Vagina (tissue), 2 donors: ENCODE results near the gene SLC34A1. TPM values are rescaled to one million over a fixed set of nuclear protein-coding genes. Genes with fewer than 3 reads are reported as not detected.

ENCODE experiments used
- DNase-seq, 2 donors: peaks; one replicate each; pipeline ENCODE4 v3.0.0-alpha.2; 2017; ENCODE audit errors: extremely low spot score in 2 of 2
- H3K27ac ChIP-seq: fragments of 200-600 bp; sonication (generic); one replicate; pipeline ENCODE4 v1.5.1; 2019
- H3K27me3 ChIP-seq: fragments of 200-600 bp; sonication (generic); one replicate; pipeline ENCODE4 v1.5.1; 2019
- H3K36me3 ChIP-seq, 2 donors: fragments of 200-600 bp; sonication (generic); one replicate each; pipeline ENCODE4 v1.5.1; 2017 to 2019
- H3K4me1 ChIP-seq: fragments of 200-600 bp; sonication (generic); one replicate; pipeline ENCODE4 v1.5.1; 2019
- H3K4me3 ChIP-seq, 2 donors: fragments of 200-600 bp; sonication (generic); 1 replicate in 1 of 2; 2 replicates in 1 of 2; pipeline ENCODE4 v1.5.1; 2016 to 2019
- H3K9me3 ChIP-seq: fragments of 200-600 bp; sonication (generic); one replicate; pipeline ENCODE4 v1.5.1; 2019
- CTCF ChIP-seq, 3 experiments: fragments of 450-650 bp in 2 of 3; fragments of 200-600 bp in 1 of 3; sonication (generic) in 1 of 3; IDR thresholded peaks; one replicate each; pipeline ENCODE4 v1.5.1; 2017 to 2019; ENCODE audit warnings: antibody characterized with exemption in 3 of 3, mild to moderate bottlenecking in 2 of 3, moderate library complexity in 2 of 3
- POLR2A ChIP-seq, 2 donors: fragments of 450-650 bp; IDR thresholded peaks; one replicate each; pipeline ENCODE4 v1.6.1; 2017; ENCODE audit warnings: antibody characterized with exemption in 2 of 2, mild to moderate bottlenecking in 2 of 2, moderate library complexity in 2 of 2
- POLR2AphosphoS5 ChIP-seq, 2 donors: sonication (generic); formaldehyde crosslinking; IDR thresholded peaks; one replicate each; pipeline ENCODE4 v1.9.0; 2017; ENCODE audit warnings: antibody characterized with exemption in 2 of 2, mild to moderate bottlenecking in 2 of 2, low read depth in 1 of 2; ENCODE audit not compliant: insufficient read depth in 1 of 2
- intact Hi-C: fragments of 100-400 bp; cut with DNase I; formaldehyde crosslinking; loops from one replicate; pipeline ENCODE4 v1.15.1; 2023
- total RNA-seq: library from RNA; depleted of rRNA; stranded (reverse); fragments of >200 nt; gene quantifications from one replicate; pipeline ENCODE4 v1.2.3, GENCODE V29; 2016

The SLC34A1 gene
- total RNA-seq, 1 donor from 2014 or later, result not detected

GRCh38 chr5:177377851-177378776 lies 6.1 kb upstream of the SLC34A1 start:
- H3K27ac ChIP-seq, result no peak overlapping the region
- no peak for TF ChIP-seq CTCF (IDR thresholded peaks at IDR 0.05)
- no peaks in the 10 kb centered on the region for H3K9me3 ChIP-seq
- H3K4me3 ChIP-seq, result no peak overlapping the region
- H3K36me3 ChIP-seq, result no peaks in the 10 kb centered on the region
- intact Hi-C loops, result no loop called here
- peaks cover 16% of the 10 kb centered on the region for H3K4me1 ChIP-seq
- H3K27me3 ChIP-seq, result no peaks in the 10 kb centered on the region
- DNase-seq, result no peak

DNA sequence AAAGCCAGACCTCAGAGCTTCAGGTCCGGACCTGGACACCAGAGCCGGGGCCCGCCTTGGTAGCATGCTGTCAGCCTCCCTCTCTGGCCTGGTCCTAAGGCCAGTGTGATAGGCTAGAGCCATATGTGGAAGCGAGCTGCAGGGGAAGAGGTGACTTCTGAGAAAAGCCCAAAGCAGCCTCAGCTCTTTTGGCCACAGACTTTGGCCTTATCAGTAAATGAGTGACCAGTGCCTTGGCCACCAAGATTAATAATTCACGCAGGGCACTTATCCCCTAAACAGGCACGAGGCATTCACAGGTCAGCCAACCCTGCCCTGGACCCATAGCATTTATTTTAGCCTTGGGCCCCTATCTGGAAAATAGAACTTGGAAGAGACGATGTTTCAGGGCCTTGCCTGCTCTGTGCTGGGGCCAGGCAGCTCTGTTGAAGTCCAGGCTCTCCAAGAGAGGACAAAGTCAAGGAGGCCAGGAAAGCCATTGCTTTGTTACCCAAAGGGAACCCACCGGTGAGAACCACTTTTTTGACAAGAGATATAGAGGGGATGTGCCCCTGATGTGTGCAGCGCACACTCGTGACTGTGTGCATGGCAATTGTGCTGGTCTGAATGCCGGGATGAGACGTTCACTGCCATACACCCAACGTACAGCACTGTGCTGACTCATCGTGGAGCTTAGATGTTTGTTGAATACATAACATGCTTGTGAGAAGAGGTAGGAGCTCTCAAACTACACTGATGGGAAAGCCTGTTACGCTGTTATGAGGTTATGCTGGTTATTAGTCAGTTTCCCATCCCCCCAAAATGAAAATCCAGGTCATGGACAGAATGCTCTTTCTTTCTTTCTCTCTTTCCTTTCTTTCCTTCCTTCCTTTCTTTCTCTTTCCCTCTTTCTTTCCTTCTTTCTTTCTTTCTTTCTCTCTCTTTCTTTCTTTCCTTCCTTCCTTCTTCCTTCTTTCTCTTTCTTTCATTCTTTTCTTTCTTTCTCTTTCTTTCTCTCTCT lies 5.0 kb upstream of the SLC34A1 start:
- TF ChIP-seq CTCF (IDR thresholded peaks at IDR 0.05), result no peak
- TF ChIP-seq POLR2A (IDR thresholded peaks at IDR 0.05), result no peak
- no peak for TF ChIP-seq POLR2AphosphoS5 (IDR thresholded peaks at IDR 0.05; ENCODE audit: insufficient read depth in 1 of 2, low read depth in 1 of 2)
- intact Hi-C loops, result no loop called here
- H3K27me3 ChIP-seq, result no peaks in the 10 kb centered on the region
- no peaks in the 10 kb centered on the region for H3K36me3 ChIP-seq
- DNase-seq, result no peak
- H3K9me3 ChIP-seq, result no peaks in the 10 kb centered on the region
- peaks cover 8% of the 10 kb centered on the region for H3K4me1 ChIP-seq
- H3K27ac ChIP-seq, result no peak overlapping the region
- H3K4me3 ChIP-seq, result no peak overlapping the region

- Histone ChIP-seq H3K27ac (no peak overlapping the region), H3K4me3 (no peak overlapping the region), H3K9me3 (no peaks in the 10 kb centered on the region), H3K4me1 (peaks cover 10% of the 10 kb centered on the region), H3K27me3 (no peaks in the 10 kb centered on the region), H3K36me3 (no peaks in the 10 kb centered on the region)
- intact Hi-C loops, result no loop called here
- TF ChIP-seq POLR2A (IDR thresholded peaks at IDR 0.05) (no peak), CTCF (IDR thresholded peaks at IDR 0.05) (no peak), POLR2AphosphoS5 (IDR thresholded peaks at IDR 0.05; ENCODE audit: insufficient read depth in 1 of 2, low read depth in 1 of 2) (no peak)
- DNase-seq, result no peak
Measured at GRCh38 chr5:177380805-177381126, 3.5 kb upstream of the SLC34A1 start.

DNA sequence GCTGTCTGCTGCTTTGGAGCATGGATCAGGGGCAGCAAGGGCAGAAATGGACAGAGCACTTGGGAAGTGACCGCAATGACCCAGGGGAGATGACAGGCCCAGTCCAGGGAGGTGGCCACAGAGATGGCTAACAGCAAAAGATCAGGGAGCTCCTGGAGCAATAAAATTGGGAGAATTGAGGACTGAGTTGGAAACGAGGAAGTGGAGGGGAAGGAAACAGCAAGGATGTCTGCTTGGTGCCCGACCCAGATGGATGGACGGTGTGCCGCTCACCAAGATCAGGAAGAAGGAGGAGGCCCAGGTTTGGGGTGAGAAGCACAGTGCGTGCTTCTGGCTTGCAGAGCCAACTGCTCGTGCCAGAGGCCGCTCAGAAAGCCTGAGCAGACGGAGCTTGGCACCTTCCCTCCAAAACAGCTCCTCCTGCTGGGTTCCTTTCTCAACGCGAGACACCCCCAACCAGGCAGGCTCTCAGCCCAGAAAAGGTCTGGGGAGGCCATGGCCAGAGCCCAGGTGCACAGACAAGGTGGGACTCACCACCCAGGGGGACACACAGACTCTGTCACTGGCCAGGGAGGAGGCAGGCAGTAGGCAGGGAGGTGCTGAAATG lies 1.7 kb upstream of the SLC34A1 start:
- intact Hi-C loops, result no loop called here
- Histone ChIP-seq H3K27ac (no peak overlapping the region), H3K4me1 (peaks cover 18% of the 10 kb centered on the region), H3K27me3 (no peaks in the 10 kb centered on the region), H3K36me3 (no peaks in the 10 kb centered on the region), H3K4me3 (no peak overlapping the region), H3K9me3 (no peaks in the 10 kb centered on the region)
- TF ChIP-seq POLR2A (IDR thresholded peaks at IDR 0.05) (no peak), POLR2AphosphoS5 (IDR thresholded peaks at IDR 0.05; ENCODE audit: insufficient read depth in 1 of 2, low read depth in 1 of 2) (no peak), CTCF (IDR thresholded peaks at IDR 0.05) (no peak)
- no peak for DNase-seq
